GM21825 (cell line): ENCODE results near the gene SYNGR1.
A peak's percentile ranks its signal among the peaks of the same experiment; 100 is the strongest.
"Not testable (repeated sequence)": the region's sequence is repeated elsewhere in the genome, so short reads cannot be mapped to it uniquely, and the experiment has no call there.

Experiments used
- ATAC-seq: cut with Tn5 transposase; IDR thresholded peaks from one replicate; pipeline ENCODE4 v1.9.1; 2021; ENCODE audit warnings: mild to moderate bottlenecking, moderate library complexity; ENCODE audit not compliant: unreplicated experiment

SYNGR1 gene

GRCh38 chr22:39316440-39317083, 33.2 kb upstream of the SYNGR1 start:
- no peak for ATAC-seq

- no peak for ATAC-seq
Measured at GRCh38 chr22:39317084-39317774, 32.6 kb upstream of the SYNGR1 start.

GRCh38 chr22:39317775-39318506, 31.9 kb upstream of the SYNGR1 start:
- ATAC-seq, result no peak

- peak; percentile 15 for ATAC-seq
Measured at GRCh38 chr22:39318507-39319283, 31.1 kb upstream of the SYNGR1 start.

- ATAC-seq, result peak; percentile 79
Measured at GRCh38 chr22:39319284-39320022, 30.3 kb upstream of the SYNGR1 start, which contains the start of gene RPL3. Gene RPL3 (minus strand): TSS chr22:39319623. CDS start chr22:39319597, 26 bp downstream.

- not testable (repeated sequence) for ATAC-seq
Measured at GRCh38 chr22:39320616-39321029, 29.2 kb upstream of the SYNGR1 start.

- ATAC-seq, result no peak
Measured at GRCh38 chr22:39325392-39325932, 24.3 kb upstream of the SYNGR1 start.

- ATAC-seq, result no peak
Measured at GRCh38 chr22:39327995-39328754, 21.6 kb upstream of the SYNGR1 start.

- not testable (repeated sequence) for ATAC-seq
Measured at GRCh38 chr22:39330553-39330952, 19.2 kb upstream of the SYNGR1 start.

- no peak for ATAC-seq
Measured at GRCh38 chr22:39332441-39333064, 17.2 kb upstream of the SYNGR1 start.

- ATAC-seq, result no peak
Measured at GRCh38 chr22:39336411-39336810, 13.4 kb upstream of the SYNGR1 start.

GRCh38 chr22:39339775-39340174, 10.0 kb upstream of the SYNGR1 start:
- ATAC-seq, result not testable (repeated sequence)

- ATAC-seq, result no peak
Measured at GRCh38 chr22:39341179-39341578, 8.6 kb upstream of the SYNGR1 start.

- no peak for ATAC-seq
Measured at GRCh38 chr22:39343259-39344045, 6.3 kb upstream of the SYNGR1 start.

- ATAC-seq, result no peak
Measured at GRCh38 chr22:39344046-39344390, 5.8 kb upstream of the SYNGR1 start.

GRCh38 chr22:39345231-39345630, 4.6 kb upstream of the SYNGR1 start:
- ATAC-seq, result no peak

- no peak for ATAC-seq
Measured at GRCh38 chr22:39348909-39349505, 784 bp upstream of the SYNGR1 start.

- no peak for ATAC-seq
Measured at GRCh38 chr22:39349506-39349966, 255 bp upstream of the SYNGR1 start.
